ENCODE data around the gene MTMR10. TPM values are rescaled to one million over a fixed set of nuclear protein-coding genes. Genes with fewer than 3 reads are reported as not detected.

The MTMR10 gene
- total RNA-seq, 1 experiment from 2014 or later, result 23.2 TPM

GRCh38 chr15:31012455-31012854 is 21.0 kb upstream of the MTMR10 start:
- no peak overlapping the region for H2BK5ac ChIP-seq (ENCODE audit: insufficient read length, low read length)
- H4K5ac ChIP-seq (ENCODE audit: insufficient read length, low read depth, low read length), result no peak overlapping the region
- no peak overlapping the region for H3K56ac ChIP-seq (ENCODE audit: insufficient read length, low read depth, low read length)
- H3K27ac ChIP-seq (ENCODE audit: insufficient read length, low read depth, low read length), result no peak overlapping the region
- H3K18ac ChIP-seq (ENCODE audit: insufficient read length, low read depth, low read length), result no peak overlapping the region
- no peak overlapping the region for H2AK5ac ChIP-seq (ENCODE audit: insufficient read length, low read length)
- H3K9me3 ChIP-seq (ENCODE audit: control insufficient read depth, low read depth, low read length), result no peaks in the 10 kb centered on the region
- no peak overlapping the region for H3K14ac ChIP-seq (ENCODE audit: insufficient read depth, low read length)
- H2BK20ac ChIP-seq (ENCODE audit: low read depth, low read length, poor library complexity, severe bottlenecking), result no peak overlapping the region
- H2AFZ ChIP-seq (ENCODE audit: low read length), result no peak overlapping the region
- no peak overlapping the region for H3K9ac ChIP-seq (ENCODE audit: extremely low read depth, insufficient read length, low read length)
- no peak overlapping the region for H3K4ac ChIP-seq (ENCODE audit: low read depth, low read length)
- no peak overlapping the region for H4K8ac ChIP-seq (replicated peaks; ENCODE audit: insufficient read length, low read depth, low read length)
- H2BK12ac ChIP-seq (ENCODE audit: insufficient read length, low read depth, low read length), result no peak overlapping the region
- no peak overlapping the region for H3T11ph ChIP-seq (ENCODE audit: low read length)
- Mint-ChIP-seq H3K36me3 (ENCODE audit: insufficient read depth in 1 of 3, low read depth in 3 of 3) (peaks cover 6 to 19% (median 7%) of the 10 kb centered on the region in 3 experiments; a peak in 6 of 7 replicates), H3K4me3 (no peak overlapping the region), H3K9me3 (peaks cover 21 to 24% of the 10 kb centered on the region in 2 experiments), H3K27ac (no peak overlapping the region), H3K27me3 (ENCODE audit: low read depth) (no peaks in the 10 kb centered on the region; the same call in 1 of the 2 replicates), H3K4me1 (peaks cover 16 to 18% of the 10 kb centered on the region in 2 experiments)
- no peaks in the 10 kb centered on the region for H3K79me2 ChIP-seq (ENCODE audit: insufficient read depth, low read length)
- no peak overlapping the region for H2BK120ac ChIP-seq (ENCODE audit: low read depth, low read length, poor library complexity, severe bottlenecking)
- no peak for TF ChIP-seq CTCF (conservative IDR thresholded peaks at IDR 0.05)
- no peak overlapping the region for H4K91ac ChIP-seq (ENCODE audit: insufficient read length, low read depth, low read length)
- no CpG with 5 or more reads among the region's 2 CpGs for WGBS (ENCODE audit: extremely low coverage, insufficient read length, low lambda C conversion rate)
- H2BK15ac ChIP-seq (ENCODE audit: low read depth, low read length), result no peak overlapping the region
- no peak overlapping the region for H3K4me2 ChIP-seq (ENCODE audit: insufficient read depth, insufficient read length, low read length)
- no peak overlapping the region for H3K23ac ChIP-seq (ENCODE audit: insufficient read length, low read depth, low read length)
- no peaks in the 10 kb centered on the region for H3K27me3 ChIP-seq (ENCODE audit: insufficient read depth, low read length)
- no peaks in the 10 kb centered on the region for H4K20me1 ChIP-seq (ENCODE audit: control insufficient read depth, insufficient read depth, insufficient read length)
- H3K23me2 ChIP-seq (ENCODE audit: insufficient read length, low read depth, low read length, poor library complexity, severe bottlenecking), result no peaks in the 10 kb centered on the region
- H3K4me1 ChIP-seq (ENCODE audit: insufficient read depth, low read length), result no peaks in the 10 kb centered on the region
- no peak for DNase-seq
- no peaks in the 10 kb centered on the region for H3K79me1 ChIP-seq (ENCODE audit: insufficient read depth, low read depth, low read length, poor library complexity, severe bottlenecking)

Measured in H9 (cell line).